NCI-H146 treated with DMSO at 0.1 percent for 48 hours (cell line): Measurements from ENCODE around the gene GATA6.

Experiments
- DNase-seq: peaks from one replicate; lab custom pipeline; 2025; ENCODE audit not compliant: unreplicated experiment; lab: John Stamatoyannopoulos, UW

The GATA6 gene

DNA sequence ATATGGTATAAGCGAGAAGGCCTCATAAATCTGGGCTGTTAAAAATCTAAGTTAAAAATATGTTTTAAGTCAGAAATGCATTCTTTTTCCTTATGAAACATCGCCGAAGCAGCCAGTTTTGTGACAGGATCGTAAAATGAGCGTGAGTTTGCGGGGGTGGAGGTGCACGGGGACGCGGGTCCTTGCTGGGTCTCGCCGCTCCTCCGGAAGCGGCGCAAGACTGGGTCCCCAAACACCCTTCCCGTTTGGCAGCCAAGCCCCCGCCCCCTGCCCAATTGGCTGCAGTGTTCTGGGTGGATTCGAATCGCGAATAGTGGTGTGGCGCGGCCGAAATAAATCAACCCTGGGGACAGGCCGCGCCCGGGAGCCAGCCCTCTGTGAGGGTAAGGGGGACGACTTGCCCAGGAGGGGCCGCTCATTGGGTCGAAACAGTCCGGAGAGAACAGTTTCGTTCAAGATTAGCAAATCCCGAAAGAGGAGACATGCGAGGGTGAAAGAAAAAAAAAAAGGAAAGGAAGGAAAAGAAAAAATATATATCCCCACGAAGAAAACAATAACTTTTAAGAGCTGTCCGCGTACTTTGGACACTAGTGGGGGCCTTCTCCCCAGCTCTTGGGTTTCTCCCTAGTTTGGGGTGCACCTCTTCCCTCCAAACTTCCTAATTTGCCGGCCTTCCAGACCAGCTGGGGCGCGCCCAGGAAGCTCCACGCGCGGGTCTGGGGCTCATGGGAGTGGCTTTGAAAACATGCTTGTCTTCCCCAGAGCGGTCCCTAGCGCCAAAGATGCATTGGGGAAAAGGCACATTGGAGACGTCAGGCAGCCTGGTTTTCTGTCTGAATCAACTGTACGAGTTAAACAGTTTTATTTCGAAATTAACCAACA is 3.1 kb upstream of the GATA6 start:
- DNase-seq, result no peak

GRCh38 chr18:22167091-22167470 is 2.3 kb upstream of the GATA6 start:
- DNase-seq, result no peak

DNA sequence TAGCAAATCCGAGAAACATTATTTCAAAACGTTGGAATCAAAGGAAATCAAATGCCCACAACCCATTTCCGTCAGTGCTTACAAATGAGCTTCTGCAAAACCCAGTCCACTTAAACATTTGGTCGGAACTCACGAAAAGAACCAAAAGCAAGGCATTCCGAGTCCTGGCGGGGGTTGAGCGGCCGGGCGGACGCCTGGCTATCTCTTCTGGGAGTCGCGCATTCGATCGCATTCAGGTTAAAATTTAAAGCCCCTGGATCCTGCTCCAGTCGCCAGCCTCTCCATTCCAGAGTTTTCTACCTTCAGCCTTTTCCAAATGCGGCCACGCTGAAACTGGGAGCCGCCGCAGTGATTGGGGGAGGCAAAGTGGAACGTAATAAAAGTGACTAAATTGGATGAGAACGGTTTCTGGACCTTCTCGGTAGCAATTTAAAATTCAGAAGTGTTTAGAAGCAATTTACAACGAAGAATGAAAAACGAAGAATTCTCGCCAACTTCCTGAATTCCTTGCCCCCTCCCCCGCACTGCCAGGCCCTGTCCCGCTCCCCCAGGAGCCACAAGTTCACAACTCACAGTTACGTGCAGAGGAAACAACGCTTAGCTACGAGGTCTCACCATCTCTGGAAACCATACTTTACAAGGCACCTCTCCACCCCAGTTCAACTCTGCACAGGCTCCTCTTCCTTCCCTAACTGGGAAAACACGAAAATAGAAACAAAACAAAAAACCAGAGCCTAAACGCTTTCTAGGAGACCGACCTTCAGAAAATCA is 1.7 kb upstream of the GATA6 start:
- no peak for DNase-seq

DNA sequence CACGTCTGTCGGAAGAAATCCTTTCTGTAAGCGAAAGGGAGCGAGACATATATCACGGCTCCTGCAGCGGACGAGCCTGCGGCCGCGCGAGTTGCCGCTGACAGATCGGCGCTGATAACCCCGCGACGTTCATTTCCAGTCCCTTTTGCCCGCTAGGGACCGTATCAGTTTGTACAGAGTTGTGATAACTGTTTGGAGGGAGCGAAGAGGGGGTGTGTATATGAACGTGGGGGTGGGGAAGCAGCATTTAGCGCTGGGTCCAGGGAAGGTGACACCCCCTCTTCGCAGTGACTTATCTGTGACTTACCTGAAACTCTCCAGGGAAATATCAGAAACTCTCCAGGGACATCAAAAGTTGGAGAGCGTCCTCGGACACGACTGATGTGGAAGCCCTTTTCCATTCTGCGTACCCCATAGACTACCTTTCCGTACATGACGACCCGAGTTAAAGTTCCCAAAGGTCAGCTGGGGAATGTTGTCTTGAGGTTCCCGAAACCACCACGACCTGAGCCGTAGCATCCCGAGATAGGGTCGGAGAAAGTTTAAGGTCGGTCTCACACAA is 948 bp upstream of the GATA6 start:
- DNase-seq, result peak; percentile 55

DNA sequence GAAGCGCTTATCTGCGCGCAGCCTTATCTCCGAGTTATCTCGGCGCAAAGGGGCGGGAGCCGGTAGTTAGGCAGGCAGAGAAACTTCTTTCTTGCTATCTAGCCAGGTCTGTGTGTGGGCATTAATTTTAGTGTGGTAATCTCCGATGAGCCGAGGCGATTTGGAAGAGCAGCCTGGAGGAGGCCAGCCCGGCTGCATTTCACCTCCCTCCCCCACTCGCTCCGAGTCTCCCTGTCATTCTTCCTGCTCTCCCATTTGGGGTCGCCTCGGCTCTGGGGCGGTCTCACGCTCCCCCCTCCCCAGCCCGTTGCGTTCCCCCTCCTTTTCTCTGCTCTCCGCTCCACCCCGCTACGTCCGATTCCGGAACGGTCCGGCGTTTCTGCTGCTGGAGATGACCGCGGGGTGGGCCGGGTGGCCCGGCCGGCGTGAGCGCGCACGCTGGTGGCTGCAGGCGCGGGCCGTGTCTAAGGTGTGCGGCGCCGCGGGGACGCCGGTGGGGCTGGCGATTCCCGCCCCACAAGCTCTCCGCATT is 566 bp downstream of the GATA6 start:
- DNase-seq, result no peak

DNA sequence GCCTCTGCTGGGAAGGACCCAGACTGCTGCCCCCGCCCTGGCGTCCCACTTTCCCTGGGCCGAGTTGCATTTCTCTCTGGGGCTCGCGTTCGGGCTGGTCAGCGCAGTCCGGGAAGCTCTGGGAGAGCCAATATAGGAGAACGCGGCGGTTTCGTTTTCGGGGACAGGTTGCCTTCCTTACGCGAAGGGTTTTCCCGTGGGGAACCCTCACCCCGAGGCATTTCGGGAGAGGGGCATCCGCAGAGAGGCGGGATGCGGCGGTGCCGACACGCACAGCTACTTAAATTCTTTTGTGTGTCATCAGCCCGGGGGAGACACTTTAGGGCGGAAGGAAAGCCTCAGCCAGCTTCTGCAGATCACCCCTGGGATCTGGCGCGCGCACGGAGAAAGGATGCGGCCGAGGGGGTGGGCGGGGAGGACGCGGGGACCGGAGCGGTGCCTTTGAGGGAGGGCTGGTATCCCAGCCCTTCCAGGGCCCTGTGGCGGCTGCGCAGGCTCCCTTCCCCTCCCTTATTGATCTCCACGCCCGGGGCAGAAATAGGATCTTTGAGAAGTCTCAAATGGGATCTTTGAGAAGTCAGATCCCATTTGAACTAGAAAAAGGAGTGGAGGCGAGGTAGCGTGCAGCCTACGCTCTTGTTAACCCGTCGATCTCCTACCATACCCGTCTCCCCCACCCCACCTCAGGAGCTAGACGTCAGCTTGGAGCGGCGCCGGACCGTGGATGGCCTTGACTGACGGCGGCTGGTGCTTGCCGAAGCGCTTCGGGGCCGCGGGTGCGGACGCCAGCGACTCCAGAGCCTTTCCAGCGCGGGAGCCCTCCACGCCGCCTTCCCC is 1.2 kb downstream of the GATA6 start:
- peak; percentile 68 for DNase-seq

DNA sequence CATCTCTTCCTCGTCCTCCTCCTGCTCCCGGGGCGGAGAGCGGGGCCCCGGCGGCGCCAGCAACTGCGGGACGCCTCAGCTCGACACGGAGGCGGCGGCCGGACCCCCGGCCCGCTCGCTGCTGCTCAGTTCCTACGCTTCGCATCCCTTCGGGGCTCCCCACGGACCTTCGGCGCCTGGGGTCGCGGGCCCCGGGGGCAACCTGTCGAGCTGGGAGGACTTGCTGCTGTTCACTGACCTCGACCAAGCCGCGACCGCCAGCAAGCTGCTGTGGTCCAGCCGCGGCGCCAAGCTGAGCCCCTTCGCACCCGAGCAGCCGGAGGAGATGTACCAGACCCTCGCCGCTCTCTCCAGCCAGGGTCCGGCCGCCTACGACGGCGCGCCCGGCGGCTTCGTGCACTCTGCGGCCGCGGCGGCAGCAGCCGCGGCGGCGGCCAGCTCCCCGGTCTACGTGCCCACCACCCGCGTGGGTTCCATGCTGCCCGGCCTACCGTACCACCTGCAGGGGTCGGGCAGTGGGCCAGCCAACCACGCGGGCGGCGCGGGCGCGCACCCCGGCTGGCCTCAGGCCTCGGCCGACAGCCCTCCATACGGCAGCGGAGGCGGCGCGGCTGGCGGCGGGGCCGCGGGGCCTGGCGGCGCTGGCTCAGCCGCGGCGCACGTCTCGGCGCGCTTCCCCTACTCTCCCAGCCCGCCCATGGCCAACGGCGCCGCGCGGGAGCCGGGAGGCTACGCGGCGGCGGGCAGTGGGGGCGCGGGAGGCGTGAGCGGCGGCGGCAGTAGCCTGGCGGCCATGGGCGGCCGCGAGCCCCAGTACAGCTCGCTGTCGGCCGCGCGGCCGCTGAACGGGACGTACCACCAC is 2.1 kb downstream of the GATA6 start:
- DNase-seq, result no peak

DNA sequence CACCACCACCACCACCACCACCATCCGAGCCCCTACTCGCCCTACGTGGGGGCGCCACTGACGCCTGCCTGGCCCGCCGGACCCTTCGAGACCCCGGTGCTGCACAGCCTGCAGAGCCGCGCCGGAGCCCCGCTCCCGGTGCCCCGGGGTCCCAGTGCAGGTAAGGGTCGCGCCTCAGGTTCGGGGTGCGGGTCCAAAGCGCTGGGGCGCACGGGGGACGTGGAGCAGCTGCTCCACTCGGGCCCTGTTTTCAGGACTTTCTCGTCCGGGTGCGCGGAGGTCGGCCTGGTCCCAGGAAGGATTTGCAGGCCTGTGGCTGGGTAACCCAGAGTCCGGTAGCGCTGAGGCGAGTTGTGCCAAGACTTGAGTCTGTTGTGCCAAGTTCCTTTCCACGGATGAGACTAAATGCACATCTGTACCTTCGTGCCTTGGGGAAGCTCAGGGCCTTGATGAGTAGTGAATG is 2.8 kb downstream of the GATA6 start:
- no peak for DNase-seq

DNA sequence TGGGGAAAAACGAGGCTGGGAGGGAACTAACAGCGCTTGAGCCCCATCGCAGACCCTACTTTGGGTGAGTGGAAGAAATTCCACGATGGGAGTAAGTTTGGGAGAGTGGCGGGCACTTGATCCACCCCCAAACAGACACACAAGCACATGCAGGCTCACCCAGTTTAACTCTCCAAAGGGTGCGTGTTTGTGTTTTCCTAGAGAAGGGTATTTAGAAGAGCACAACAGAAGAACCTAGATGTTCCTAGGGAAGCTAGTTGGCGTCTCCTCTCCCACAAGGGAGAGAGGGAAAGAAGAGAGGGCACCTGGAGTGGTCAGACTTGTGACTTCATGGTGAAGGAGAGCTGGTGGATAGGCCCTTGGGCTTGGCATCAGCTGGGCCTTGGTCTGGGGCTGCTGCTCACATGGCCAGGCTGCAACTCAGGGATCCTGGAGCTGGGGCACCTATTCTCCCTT is 3.2 kb downstream of the GATA6 start:
- no peak for DNase-seq

GRCh38 chr18:22173221-22173927 is 4.0 kb downstream of the GATA6 start:
- no peak for DNase-seq

GRCh38 chr18:22173928-22174301 is 4.5 kb downstream of the GATA6 start:
- no peak for DNase-seq

DNA sequence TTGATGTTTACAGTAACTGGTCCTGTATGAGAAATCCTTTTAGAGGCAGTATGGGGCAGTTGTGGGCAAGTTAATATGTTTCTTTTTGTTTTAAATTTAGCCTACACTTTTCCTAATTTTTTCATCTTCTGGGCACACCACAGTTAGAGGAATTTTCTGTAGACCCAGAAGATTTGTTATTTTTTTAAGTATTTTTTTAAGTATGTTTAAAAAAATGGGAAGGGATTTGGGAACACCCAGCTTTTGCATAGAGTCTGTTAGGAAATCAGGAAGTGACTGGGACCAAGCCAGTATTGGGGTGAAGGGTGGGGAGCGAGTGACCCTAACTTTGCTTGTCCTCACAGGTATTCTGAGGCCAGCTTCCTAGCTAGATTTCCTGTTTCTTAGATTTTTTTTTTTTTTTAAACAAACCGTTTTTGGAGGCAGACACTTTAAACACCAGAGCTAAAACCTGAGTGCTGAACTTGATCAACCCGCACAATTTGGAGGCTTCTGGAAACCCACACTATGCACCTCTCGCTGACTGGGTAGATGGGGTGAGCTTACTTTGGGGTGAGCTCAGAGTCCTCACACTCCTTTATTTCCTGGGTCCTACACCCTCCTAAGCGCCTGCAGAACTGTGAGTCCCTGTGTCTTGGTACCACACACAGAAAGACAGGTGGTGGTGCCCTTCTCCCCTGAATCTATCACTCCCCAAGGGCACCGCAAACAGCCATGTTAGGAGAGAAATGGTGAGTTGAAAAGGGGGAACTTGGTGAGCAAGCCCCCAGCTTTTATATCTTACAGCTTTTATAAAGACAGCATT is 5.2 kb downstream of the GATA6 start:
- no peak for DNase-seq

- DNase-seq, result no peak
Observed at GRCh38 chr18:22175346-22175745, 6.0 kb downstream of the GATA6 start.

DNA sequence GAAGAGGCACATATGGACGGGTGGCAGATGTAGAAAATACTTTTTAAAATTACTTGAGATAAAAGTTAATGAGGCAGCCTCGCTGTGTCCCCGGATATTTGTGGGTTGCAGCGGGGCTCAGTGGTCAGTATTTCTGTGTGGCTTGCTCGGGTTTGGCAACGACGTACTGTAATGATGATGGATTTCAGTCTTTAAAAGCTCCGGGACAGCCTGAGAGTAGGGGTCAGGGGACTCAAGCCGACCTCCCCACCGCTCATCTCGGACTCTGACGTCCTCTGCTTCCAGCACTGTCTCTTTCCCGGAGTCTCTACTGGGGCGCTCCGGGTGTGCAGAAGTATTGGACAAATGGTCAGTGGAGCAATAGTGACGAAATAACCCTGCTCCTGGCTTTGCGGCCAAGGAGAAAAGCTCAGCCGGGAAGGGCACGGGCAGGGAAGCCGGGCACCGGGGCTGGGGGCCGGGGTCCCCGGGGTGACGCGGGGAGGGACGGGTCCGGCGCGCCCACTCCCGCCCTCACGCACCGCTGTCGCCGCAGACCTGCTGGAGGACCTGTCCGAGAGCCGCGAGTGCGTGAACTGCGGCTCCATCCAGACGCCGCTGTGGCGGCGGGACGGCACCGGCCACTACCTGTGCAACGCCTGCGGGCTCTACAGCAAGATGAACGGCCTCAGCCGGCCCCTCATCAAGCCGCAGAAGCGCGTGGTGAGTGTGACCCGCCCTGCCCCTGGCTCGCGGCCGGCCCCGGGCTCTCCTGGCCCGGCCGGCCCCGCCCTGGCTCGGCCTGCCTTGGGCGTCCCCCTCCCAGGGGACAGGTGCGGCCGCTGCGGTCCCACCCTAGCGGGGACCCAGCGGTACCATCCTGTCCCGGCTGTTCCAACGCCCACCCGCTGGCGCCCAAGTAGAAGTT is 7.3 kb downstream of the GATA6 start:
- DNase-seq, result no peak

DNA sequence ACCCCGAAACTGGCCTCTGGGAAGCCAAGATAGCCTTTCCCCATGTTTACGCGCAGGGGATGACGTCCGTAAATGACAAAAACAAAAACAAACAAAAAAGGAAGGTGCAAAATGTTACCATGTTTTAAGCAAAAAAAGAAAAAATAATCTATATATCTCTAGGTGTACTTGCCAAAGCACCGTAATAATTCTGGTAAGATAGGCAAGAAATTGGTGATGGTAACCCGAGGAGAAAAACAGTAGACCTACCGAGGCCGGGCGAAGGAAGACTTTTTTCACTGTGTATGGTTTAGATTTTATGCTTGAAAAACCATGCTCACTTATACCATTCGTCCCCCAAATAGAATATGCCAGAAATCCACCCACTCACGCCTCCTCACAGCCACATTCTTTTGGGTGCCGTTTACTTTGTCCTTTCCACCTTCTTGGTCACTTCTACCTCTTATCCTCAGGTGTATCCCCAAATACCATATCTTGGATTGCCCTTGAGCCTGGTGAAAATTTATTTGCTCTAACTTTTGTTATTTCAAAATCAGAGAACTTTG is 8.0 kb downstream of the GATA6 start:
- no peak for DNase-seq

- DNase-seq, result no peak
Observed at GRCh38 chr18:22179174-22179573, 9.8 kb downstream of the GATA6 start.

DNA sequence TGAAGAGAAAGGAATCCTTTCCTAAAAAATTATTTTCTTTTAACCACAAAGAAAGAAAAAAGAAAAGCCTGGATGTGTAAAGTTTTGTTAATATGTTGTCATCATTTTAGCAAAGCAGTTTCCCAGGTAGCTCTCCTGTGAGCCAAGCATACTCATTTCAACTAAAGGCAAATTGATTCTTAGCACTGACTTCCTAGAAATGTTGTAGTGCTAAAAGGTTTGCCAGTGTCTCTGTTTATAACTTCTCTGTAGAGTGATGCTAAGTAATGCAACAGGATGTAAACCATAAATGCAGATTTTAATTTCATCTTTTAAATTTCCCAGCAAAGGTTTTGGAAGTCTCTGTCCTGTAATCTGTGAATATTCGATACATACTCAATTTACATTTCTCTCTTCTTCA is 10.2 kb downstream of the GATA6 start:
- no peak for DNase-seq
